Keratinocyte (primary cell): ENCODE results near the gene TXK. TPM values are rescaled to one million over a fixed set of nuclear protein-coding genes. Genes with fewer than 3 reads are reported as not detected.

Experiments
- DNase-seq: peaks from one replicate; pipeline ENCODE4 v3.0.0-alpha.2; 2011; ENCODE audit warnings: low read depth, missing footprints, low spot score
- FAIRE-seq: peaks from 2 replicates; lab custom pipeline; 2011; peaks lifted over from hg19 to GRCh38; lab: Jason Lieb, UNC
- H2AFZ ChIP-seq: 2 replicates; pipeline ENCODE4 v1.6.0; 2012; ENCODE audit warnings: low read length, control low read depth, inconsistent platforms; ENCODE audit not compliant: control insufficient read depth
- H3K27ac ChIP-seq: 2 replicates; pipeline ENCODE4 v1.5.1; 2011; ENCODE audit warnings: low read length; ENCODE audit not compliant: control insufficient read depth, insufficient read depth
- H3K27me3 ChIP-seq: 3 replicates; pipeline ENCODE4 v1.6.0; 2011; ENCODE audit warnings: low read length; ENCODE audit not compliant: control insufficient read depth, insufficient read depth; ENCODE audit errors: extremely low read depth
- H3K36me3 ChIP-seq, 2 experiments: 2 replicates in 1 of 2; 3 replicates in 1 of 2; pipeline ENCODE4 v1.5.1; 2011; ENCODE audit warnings: low read length in 2 of 2, mild to moderate bottlenecking in 1 of 2; ENCODE audit not compliant: control insufficient read depth in 2 of 2, insufficient read depth in 2 of 2; ENCODE audit errors: extremely low read depth in 1 of 2
- H3K4me1 ChIP-seq: 3 replicates; pipeline ENCODE4 v1.5.1; 2011; ENCODE audit warnings: low read length; ENCODE audit not compliant: control insufficient read depth, insufficient read depth; ENCODE audit errors: extremely low read depth
- H3K4me2 ChIP-seq: 3 replicates; pipeline ENCODE4 v1.6.0; 2011; ENCODE audit warnings: low read depth, low read length; ENCODE audit not compliant: control insufficient read depth, insufficient read depth; ENCODE audit errors: extremely low read depth
- H3K4me3 ChIP-seq, 3 experiments: fragments of 200-600 bp in 1 of 3; sonication (generic) in 1 of 3; 2 replicates in 2 of 3; 3 replicates in 1 of 3; pipeline ENCODE4 v1.5.1; 2011 to 2016; ENCODE audit warnings: low read length in 3 of 3, mild to moderate bottlenecking in 3 of 3, control low read depth in 2 of 3, inconsistent platforms in 1 of 3, low read depth in 1 of 3, mixed read lengths in 1 of 3, mixed run types in 1 of 3, moderate library complexity in 1 of 3; ENCODE audit not compliant: control insufficient read depth in 2 of 3, insufficient read depth in 2 of 3; ENCODE audit errors: extremely low read depth in 1 of 3
- H3K79me2 ChIP-seq: 2 replicates; pipeline ENCODE4 v1.6.0; 2012; ENCODE audit warnings: low read length; ENCODE audit not compliant: control insufficient read depth, insufficient read depth
- H3K9ac ChIP-seq: 3 replicates; pipeline ENCODE4 v1.6.0; 2011; ENCODE audit warnings: low read length; ENCODE audit not compliant: control insufficient read depth, insufficient read depth; ENCODE audit errors: extremely low read depth
- H3K9me1 ChIP-seq: 3 replicates; pipeline ENCODE4 v1.6.0; 2011; ENCODE audit warnings: low read length; ENCODE audit not compliant: control insufficient read depth, insufficient read depth; ENCODE audit errors: extremely low read depth
- H3K9me3 ChIP-seq: 2 replicates; pipeline ENCODE4 v1.5.1; 2012; ENCODE audit warnings: low read depth, low read length; ENCODE audit not compliant: control insufficient read depth
- H4K20me1 ChIP-seq: 3 replicates; pipeline ENCODE4 v1.6.0; 2011; ENCODE audit warnings: low read length; ENCODE audit not compliant: control insufficient read depth, insufficient read depth; ENCODE audit errors: extremely low read depth
- CTCF ChIP-seq, 3 experiments: IDR thresholded peaks in 1 of 3; conservative IDR thresholded peaks in 1 of 3; optimal IDR thresholded peaks in 1 of 3; 2 replicates in 2 of 3; 3 replicates in 1 of 3; pipeline versions ENCODE3 to v1.5.1; 2011; ENCODE audit warnings: low read length in 3 of 3, mild to moderate bottlenecking in 3 of 3, moderate library complexity in 2 of 3, control low read depth in 1 of 3, inconsistent platforms in 1 of 3; ENCODE audit not compliant: insufficient read depth in 2 of 3; ENCODE audit errors: extremely low read depth in 1 of 3
- EZH2 ChIP-seq: IDR thresholded peaks from one replicate; pipeline ENCODE4 v1.6.1; 2012; ENCODE audit warnings: inconsistent platforms, mild to moderate bottlenecking, low read length, moderate library complexity
- dilution Hi-C: fragments of 300-500 bp; cut with MboI; formaldehyde crosslinking; loops from one replicate; pipeline ENCODE4 v1.7.0; 2020; ENCODE audit warnings: low sequenced_read_pairs; ENCODE audit not compliant: extremely low pct_ligation_motif_present
- polyA plus RNA-seq, 5 experiments: library from polyadenylated mRNA; depleted of rRNA in 3 of 5; stranded (reverse) in 3 of 5; stranded (forward) in 1 of 5; unstranded in 1 of 5; fragments of >200 nt; gene quantifications; 1 replicate in 1 of 5; 2 replicates in 3 of 5; 3 replicates in 1 of 5; pipeline versions ENCODE4 v1.2.1 to v1.2.3, GENCODE V29; 2011 to 2012; ENCODE audit warnings: missing spikeins in 2 of 5, low read depth in 1 of 5, low replicate concordance in 1 of 5

The TXK gene
- polyA plus RNA-seq, 1 donor (not counting 4 experiments of a cell fraction or from before 2014, with no cell fraction given) = 0.12 TPM

GRCh38 chr4:48025005-48025404 lies 109.0 kb downstream of the TXK start:
- Histone ChIP-seq H3K79me2 (peaks cover 24% of the 10 kb centered on the region), H3K4me3 (no peak overlapping the region), H3K9ac (no peak overlapping the region), H3K27ac (no peak overlapping the region), H3K36me3 (peaks cover 6 to 13% of the 10 kb centered on the region in 2 experiments), H3K27me3 (no peaks in the 10 kb centered on the region), H3K9me1 (no peaks in the 10 kb centered on the region), H3K4me2 (no peak overlapping the region), H3K9me3 (no peaks in the 10 kb centered on the region), H4K20me1 (no peaks in the 10 kb centered on the region), H2AFZ (no peak overlapping the region), H3K4me1 (no peaks in the 10 kb centered on the region)
- no peak for DNase-seq
- no peak for TF ChIP-seq EZH2
- TF ChIP-seq CTCF (optimal IDR thresholded peaks at IDR 0.05 in 1 of 3, IDR thresholded peaks at IDR 0.05 in 1 of 3, conservative IDR thresholded peaks at IDR 0.05 in 1 of 3; ENCODE audit: extremely low read depth in 1 of 3, insufficient read depth in 2 of 3, low read length in 3 of 3) = no peak
- no peak for FAIRE-seq
- dilution Hi-C loops = no loop called here

- no peak for FAIRE-seq
- no peak overlapping the region for H3K27ac ChIP-seq
- H3K9me1 ChIP-seq = no peaks in the 10 kb centered on the region
- no peak overlapping the region for H3K9ac ChIP-seq
- peaks cover 6 to 13% of the 10 kb centered on the region in 2 experiments for H3K36me3 ChIP-seq
- TF ChIP-seq EZH2 (no peak), CTCF (optimal IDR thresholded peaks at IDR 0.05 in 1 of 3, IDR thresholded peaks at IDR 0.05 in 1 of 3, conservative IDR thresholded peaks at IDR 0.05 in 1 of 3; ENCODE audit: extremely low read depth in 1 of 3, insufficient read depth in 2 of 3, low read length in 3 of 3) (no peak)
- no peak for DNase-seq
- dilution Hi-C loops = no loop called here
- no peak overlapping the region for H3K4me2 ChIP-seq
- no peak overlapping the region for H3K4me3 ChIP-seq
- no peaks in the 10 kb centered on the region for H3K9me3 ChIP-seq
- H4K20me1 ChIP-seq = no peaks in the 10 kb centered on the region
- H2AFZ ChIP-seq = no peak overlapping the region
- no peaks in the 10 kb centered on the region for H3K4me1 ChIP-seq
- H3K27me3 ChIP-seq = no peaks in the 10 kb centered on the region
- H3K79me2 ChIP-seq = peaks cover 29% of the 10 kb centered on the region
Measured at GRCh38 chr4:48024522-48024921, 109.5 kb downstream of the TXK start.
